MM.1S (cell line): ENCODE measurements around the gene ARHGEF1.

ENCODE experiments used
- DNase-seq: peaks from one replicate; pipeline ENCODE4 v3.0.0-alpha.2; 2015
- H2AFZ ChIP-seq: fragments of 300-600 bp; sonication (generic); 2 replicates; pipeline ENCODE4 v1.6.0; 2016; ENCODE audit warnings: antibody characterized with exemption, low read length
- H3F3A ChIP-seq: fragments of 300-600 bp; sonication (generic); 2 replicates; pipeline ENCODE4 v1.6.1; 2016; ENCODE audit warnings: mild to moderate bottlenecking, antibody characterized with exemption, low read length, moderate library complexity, mixed read lengths; ENCODE audit not compliant: insufficient read depth
- H3K27ac ChIP-seq: fragments of 300-600 bp; sonication (generic); 2 replicates; pipeline ENCODE4 v1.5.1; 2016; ENCODE audit warnings: mild to moderate bottlenecking, low read length
- H3K27me3 ChIP-seq: fragments of 300-600 bp; sonication (generic); replicated peaks from 2 replicates; pipeline ENCODE4 v1.6.0; 2016; ENCODE audit warnings: low read length; ENCODE audit not compliant: insufficient read depth
- H3K36me3 ChIP-seq: fragments of 300-600 bp; sonication (generic); replicated peaks from 2 replicates; pipeline ENCODE4 v1.6.1; 2016; ENCODE audit warnings: mild to moderate bottlenecking, low read length, mixed read lengths; ENCODE audit not compliant: insufficient read depth
- H3K4me1 ChIP-seq: fragments of 300-600 bp; sonication (generic); 2 replicates; pipeline ENCODE4 v1.6.1; 2016; ENCODE audit warnings: low read length, mixed read lengths
- H3K4me2 ChIP-seq: fragments of 300-600 bp; sonication (generic); 2 replicates; pipeline ENCODE4 v1.6.0; 2016; ENCODE audit warnings: low read depth, low read length
- H3K4me3 ChIP-seq: fragments of 300-600 bp; sonication (generic); 2 replicates; pipeline ENCODE4 v1.5.1; 2016; ENCODE audit warnings: low read length, mixed read lengths
- H3K79me2 ChIP-seq: fragments of 300-600 bp; sonication (generic); 2 replicates; pipeline ENCODE4 v1.6.1; 2016; ENCODE audit warnings: mixed run types, low read length, mixed read lengths
- H3K9ac ChIP-seq: fragments of 300-600 bp; sonication (generic); 2 replicates; pipeline ENCODE4 v1.6.1; 2016; ENCODE audit warnings: low read length, mixed read lengths
- H3K9me2 ChIP-seq: fragments of 300-600 bp; sonication (generic); replicated peaks from 2 replicates; pipeline ENCODE4 v1.6.1; 2016; ENCODE audit warnings: mild to moderate bottlenecking, low read length, mixed read lengths; ENCODE audit not compliant: insufficient read depth
- H3K9me3 ChIP-seq: fragments of 300-600 bp; sonication (generic); replicated peaks from 2 replicates; pipeline ENCODE4 v1.6.1; 2016; ENCODE audit warnings: mild to moderate bottlenecking, low read length, mixed read lengths; ENCODE audit not compliant: insufficient read depth
- H4K20me1 ChIP-seq: fragments of 300-600 bp; sonication (generic); 2 replicates; pipeline ENCODE4 v1.6.1; 2016; ENCODE audit warnings: mild to moderate bottlenecking, low read length, moderate library complexity, mixed read lengths; ENCODE audit not compliant: insufficient read depth
- EZH2 ChIP-seq: fragments of 300-600 bp; sonication (generic); optimal IDR thresholded peaks from 2 replicates; pipeline ENCODE3; 2017; ENCODE audit warnings: low read depth, mild to moderate bottlenecking, antibody characterized with exemption, low read length, mixed read lengths
- EZH2phosphoT487 ChIP-seq: fragments of 300-600 bp; sonication (generic); IDR thresholded peaks from 2 replicates; pipeline ENCODE4 v1.6.1; 2018; ENCODE audit warnings: antibody characterized with exemption, low read length
- TF ChIP-seq, protein P1 (sequence below): fragments of 300-600 bp; sonication (generic); IDR thresholded peaks from 2 replicates; pipeline ENCODE4 v1.5.1; 2016; ENCODE audit warnings: antibody characterized with exemption, low read length, mixed read lengths

The ARHGEF1 gene

DNA sequence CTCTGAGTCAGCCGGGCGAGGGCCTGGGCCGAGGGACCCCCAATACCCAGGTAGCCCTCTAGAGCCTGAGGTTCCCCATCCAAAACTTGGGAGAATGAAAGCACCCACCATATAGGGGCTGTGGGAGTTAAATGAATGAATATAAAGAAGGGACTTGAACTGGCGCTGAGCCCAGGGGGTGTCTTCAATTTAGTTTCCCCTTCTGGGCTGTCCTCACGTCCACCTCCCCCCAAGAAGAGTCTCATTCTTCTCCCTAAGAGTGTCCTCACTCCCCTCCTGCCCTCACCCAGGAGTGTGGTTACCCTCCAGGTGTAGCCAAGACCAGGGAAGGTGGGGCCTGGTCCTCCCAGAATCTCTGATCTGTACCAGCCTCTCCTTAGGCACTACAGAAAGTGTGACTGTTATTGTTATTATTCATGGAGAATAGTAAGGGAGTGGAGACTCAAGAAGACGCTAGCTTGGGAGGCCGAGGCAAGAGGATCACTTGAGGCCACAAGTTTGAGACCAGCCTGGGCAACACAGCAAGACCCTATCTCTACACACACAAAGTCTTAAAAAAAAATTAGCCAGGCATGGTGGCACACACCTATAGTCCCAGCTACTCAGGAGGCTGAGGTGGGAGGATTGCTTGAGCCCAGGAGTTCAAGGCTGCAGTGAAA is 3.2 kb upstream of the ARHGEF1 start:
- Histone ChIP-seq H3K79me2 (peaks cover 10% of the 10 kb centered on the region), H3F3A (peaks cover 28% of the 10 kb centered on the region), H3K4me3 (no peak overlapping the region)

DNA sequence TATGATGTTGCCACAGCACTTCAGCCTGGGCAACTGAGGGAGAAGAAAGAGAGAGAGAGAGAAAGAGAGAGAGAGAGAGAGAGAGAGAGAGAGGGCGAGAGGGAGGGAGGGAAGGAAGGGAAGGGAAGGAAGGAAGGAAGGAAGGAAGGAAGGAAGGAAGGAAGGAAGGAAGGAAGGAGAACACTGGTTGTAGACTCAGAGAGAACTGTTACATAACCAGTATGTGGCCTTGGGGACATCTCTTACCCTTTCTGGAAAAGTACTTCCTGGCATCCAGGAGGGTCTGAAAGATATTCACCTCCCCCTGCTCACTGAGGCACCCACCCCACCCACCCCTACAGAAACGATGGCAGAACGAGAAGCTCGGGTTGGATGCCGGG is 2.7 kb upstream of the ARHGEF1 start:
- no peaks in the 10 kb centered on the region for H3K36me3 ChIP-seq
- no peak overlapping the region for H3K27ac ChIP-seq
- H3F3A ChIP-seq = peaks cover 27% of the 10 kb centered on the region

More for the DNA sequence above, 3.2 kb upstream of the ARHGEF1 start:
- no peak overlapping the region for H3K9ac ChIP-seq
- no peak overlapping the region for H2AFZ ChIP-seq
- no peak overlapping the region for H3K27ac ChIP-seq
- no peaks in the 10 kb centered on the region for H4K20me1 ChIP-seq
- H3K27me3 ChIP-seq = no peaks in the 10 kb centered on the region
- TF ChIP-seq, protein P1, sequence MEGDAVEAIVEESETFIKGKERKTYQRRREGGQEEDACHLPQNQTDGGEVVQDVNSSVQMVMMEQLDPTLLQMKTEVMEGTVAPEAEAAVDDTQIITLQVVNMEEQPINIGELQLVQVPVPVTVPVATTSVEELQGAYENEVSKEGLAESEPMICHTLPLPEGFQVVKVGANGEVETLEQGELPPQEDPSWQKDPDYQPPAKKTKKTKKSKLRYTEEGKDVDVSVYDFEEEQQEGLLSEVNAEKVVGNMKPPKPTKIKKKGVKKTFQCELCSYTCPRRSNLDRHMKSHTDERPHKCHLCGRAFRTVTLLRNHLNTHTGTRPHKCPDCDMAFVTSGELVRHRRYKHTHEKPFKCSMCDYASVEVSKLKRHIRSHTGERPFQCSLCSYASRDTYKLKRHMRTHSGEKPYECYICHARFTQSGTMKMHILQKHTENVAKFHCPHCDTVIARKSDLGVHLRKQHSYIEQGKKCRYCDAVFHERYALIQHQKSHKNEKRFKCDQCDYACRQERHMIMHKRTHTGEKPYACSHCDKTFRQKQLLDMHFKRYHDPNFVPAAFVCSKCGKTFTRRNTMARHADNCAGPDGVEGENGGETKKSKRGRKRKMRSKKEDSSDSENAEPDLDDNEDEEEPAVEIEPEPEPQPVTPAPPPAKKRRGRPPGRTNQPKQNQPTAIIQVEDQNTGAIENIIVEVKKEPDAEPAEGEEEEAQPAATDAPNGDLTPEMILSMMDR = no peak
- no peak for TF ChIP-seq EZH2phosphoT487
- TF ChIP-seq EZH2 = no peak
- H3K9me3 ChIP-seq = no peaks in the 10 kb centered on the region
- no peaks in the 10 kb centered on the region for H3K9me2 ChIP-seq
- no peaks in the 10 kb centered on the region for H3K36me3 ChIP-seq
- H3K4me2 ChIP-seq = no peak overlapping the region
- peaks cover 22% of the 10 kb centered on the region for H3K4me1 ChIP-seq
- DNase-seq = no peak

GRCh38 chr19:41883463-41883820 is 458 bp downstream of the ARHGEF1 start:
- H2AFZ ChIP-seq = peak overlapping the region; percentile 73
- no peaks in the 10 kb centered on the region for H4K20me1 ChIP-seq
- H3K79me2 ChIP-seq = peaks cover 43% of the 10 kb centered on the region
- TF ChIP-seq EZH2phosphoT487 = no peak
- no peaks in the 10 kb centered on the region for H3K27me3 ChIP-seq
- H3K9me3 ChIP-seq = no peaks in the 10 kb centered on the region
- peaks cover 14% of the 10 kb centered on the region for H3F3A ChIP-seq
- peak overlapping the region; percentile 90 for H3K4me3 ChIP-seq
- H3K4me2 ChIP-seq = peak overlapping the region; percentile 85
- H3K9me2 ChIP-seq = no peaks in the 10 kb centered on the region
- peaks cover 17% of the 10 kb centered on the region for H3K4me1 ChIP-seq
- peak overlapping the region; percentile 85 for H3K9ac ChIP-seq
- no peak for DNase-seq
- H3K36me3 ChIP-seq = no peaks in the 10 kb centered on the region
- H3K27ac ChIP-seq = peak overlapping the region; percentile 50; the same call in 1 of the 2 replicates

More for the DNA sequence above, 2.7 kb upstream of the ARHGEF1 start:
- H3K27me3 ChIP-seq = no peaks in the 10 kb centered on the region
- peaks cover 15% of the 10 kb centered on the region for H3K79me2 ChIP-seq
- TF ChIP-seq, protein P1 = no peak
- TF ChIP-seq EZH2phosphoT487 = no peak
- H3K9me2 ChIP-seq = no peaks in the 10 kb centered on the region
- no peaks in the 10 kb centered on the region for H3K9me3 ChIP-seq
- no peak overlapping the region for H3K4me3 ChIP-seq
- H4K20me1 ChIP-seq = no peaks in the 10 kb centered on the region
- H3K4me1 ChIP-seq = peaks cover 26% of the 10 kb centered on the region
- H3K9ac ChIP-seq = no peak overlapping the region
- no peak overlapping the region for H2AFZ ChIP-seq
- no peak overlapping the region for H3K4me2 ChIP-seq
- no peak for DNase-seq
